ENCODE measurements around the gene WSCD2.

Gene WSCD2

DNA sequence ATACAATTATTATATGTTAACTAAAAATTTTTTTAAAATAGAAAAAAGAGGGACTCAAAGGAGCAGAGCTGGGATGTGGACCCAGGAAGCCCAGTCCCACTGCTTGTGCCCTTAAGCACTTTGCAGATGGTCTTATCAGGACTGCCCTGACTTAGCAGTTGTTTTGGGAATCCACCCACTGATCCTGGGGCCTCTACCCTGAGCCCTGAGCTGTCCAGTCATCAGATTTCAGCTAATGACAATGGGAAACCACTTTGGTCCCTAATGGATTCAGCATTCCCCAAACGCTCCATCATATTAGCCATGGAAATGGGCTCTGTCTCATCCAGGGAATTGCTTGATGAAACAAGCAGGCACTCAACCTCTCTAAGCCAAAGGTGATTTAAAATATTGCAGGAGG, 22.5 kb upstream of the WSCD2 start:
- no peak overlapping the region for H3K4me3 ChIP-seq (ENCODE audit: low read depth, low read length)
- DNase-seq (ENCODE audit: low read depth), result no peak
- no peak for TF ChIP-seq CTCF (IDR thresholded peaks at IDR 0.05; ENCODE audit: insufficient read depth, low read depth, low read length, missing control alignments)

DNA sequence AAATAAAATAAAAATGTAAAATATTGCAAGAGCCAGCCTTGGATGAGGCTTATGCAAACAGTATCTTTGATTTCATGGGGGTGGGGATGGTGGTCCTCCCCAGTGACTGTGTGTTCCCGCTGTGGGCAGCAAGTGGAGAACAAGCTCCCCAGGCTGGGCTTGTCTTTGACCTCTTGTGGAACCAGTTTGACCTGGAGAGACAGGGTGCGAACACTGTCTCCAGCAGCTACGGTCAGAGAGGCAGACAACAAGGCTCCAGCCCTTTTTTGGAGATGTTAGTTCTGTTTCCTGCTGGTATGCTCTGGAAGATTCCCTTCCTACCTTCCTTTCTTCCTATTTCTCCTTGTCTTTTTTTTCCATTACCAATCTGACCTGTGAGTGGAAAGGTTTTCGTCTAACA, 21.8 kb upstream of the WSCD2 start:
- no peak for DNase-seq (ENCODE audit: low read depth)
- no peak for TF ChIP-seq CTCF (IDR thresholded peaks at IDR 0.05; ENCODE audit: insufficient read depth, low read depth, low read length, missing control alignments)
- no peak overlapping the region for H3K4me3 ChIP-seq (ENCODE audit: low read depth, low read length)

GRCh38 chr12:108109504-108109903, 19.6 kb upstream of the WSCD2 start:
- TF ChIP-seq CTCF (IDR thresholded peaks at IDR 0.05; ENCODE audit: insufficient read depth, low read depth, low read length, missing control alignments), result no peak
- no peak overlapping the region for H3K4me3 ChIP-seq (ENCODE audit: low read depth, low read length)
- no peak for DNase-seq (ENCODE audit: low read depth)

DNA sequence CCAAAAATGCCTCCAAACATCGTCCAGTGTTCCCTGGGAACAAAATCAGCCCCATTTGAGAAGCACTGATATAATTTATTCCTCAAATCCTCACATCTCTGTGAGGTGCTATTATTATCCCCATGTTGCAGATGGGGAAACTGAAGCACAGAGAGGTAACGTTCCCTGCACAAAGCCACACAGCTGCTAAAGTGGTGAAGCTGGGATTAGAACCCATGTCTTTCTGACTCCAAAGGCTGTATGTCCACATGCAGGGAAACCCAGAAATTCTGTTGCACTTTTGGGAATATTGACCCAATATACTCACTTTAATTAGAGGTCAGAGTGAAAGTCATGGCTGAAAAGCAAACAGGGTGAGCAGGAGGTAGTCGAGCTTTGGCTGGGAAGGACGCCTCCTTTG, 19.1 kb upstream of the WSCD2 start:
- no peak for TF ChIP-seq CTCF (IDR thresholded peaks at IDR 0.05; ENCODE audit: insufficient read depth, low read depth, low read length, missing control alignments)
- no peak overlapping the region for H3K4me3 ChIP-seq (ENCODE audit: low read depth, low read length)
- no peak for DNase-seq (ENCODE audit: low read depth)

- no peak for DNase-seq (ENCODE audit: low read depth)
- no peak overlapping the region for H3K4me3 ChIP-seq (ENCODE audit: low read depth, low read length)
- no peak for TF ChIP-seq CTCF (IDR thresholded peaks at IDR 0.05; ENCODE audit: insufficient read depth, low read depth, low read length, missing control alignments)
These were observed 18.2 kb upstream of the WSCD2 start for GRCh38 chr12:108110844-108111243.

GRCh38 chr12:108112832-108113556, 16.1 kb upstream of the WSCD2 start:
- no peak for DNase-seq (ENCODE audit: low read depth)
- H3K4me3 ChIP-seq (ENCODE audit: low read depth, low read length), result no peak overlapping the region
- TF ChIP-seq CTCF (IDR thresholded peaks at IDR 0.05; ENCODE audit: insufficient read depth, low read depth, low read length, missing control alignments), result no peak

All from GM12865 (cell line).